ENCODE results near the gene CYFIP1.

Gene CYFIP1

DNA sequence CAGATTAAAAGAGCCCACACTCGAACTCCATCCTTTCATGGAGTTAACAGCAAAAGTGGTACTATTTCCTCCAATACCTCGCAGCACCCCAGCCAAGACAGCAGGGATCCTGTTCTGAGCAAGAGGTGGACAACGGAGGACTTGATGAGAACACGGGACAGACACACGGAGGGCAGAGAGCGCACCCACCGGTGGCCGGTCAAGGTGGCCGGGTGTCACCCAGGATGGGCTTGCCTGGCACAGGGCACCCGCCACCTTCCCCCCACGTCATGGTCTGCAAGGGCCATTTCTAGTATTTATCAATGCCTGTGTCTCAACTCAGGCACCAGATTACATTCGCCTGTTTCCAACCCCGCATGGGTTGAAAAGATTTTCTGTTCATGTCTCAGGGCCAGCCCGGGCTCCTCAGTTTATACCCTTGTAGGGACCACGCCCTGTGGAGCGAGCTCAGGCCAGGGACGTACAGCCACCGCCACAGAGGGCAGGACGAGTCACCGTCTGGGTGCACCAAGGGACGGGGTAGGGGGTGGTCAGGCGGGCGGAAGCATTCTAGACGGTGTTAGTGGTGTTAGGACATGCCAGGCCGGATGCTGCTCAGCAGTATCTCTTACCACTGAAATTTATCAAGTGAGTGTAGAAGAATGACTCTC, 64.2 kb downstream of the CYFIP1 start:
- no peak for FAIRE-seq

DNA sequence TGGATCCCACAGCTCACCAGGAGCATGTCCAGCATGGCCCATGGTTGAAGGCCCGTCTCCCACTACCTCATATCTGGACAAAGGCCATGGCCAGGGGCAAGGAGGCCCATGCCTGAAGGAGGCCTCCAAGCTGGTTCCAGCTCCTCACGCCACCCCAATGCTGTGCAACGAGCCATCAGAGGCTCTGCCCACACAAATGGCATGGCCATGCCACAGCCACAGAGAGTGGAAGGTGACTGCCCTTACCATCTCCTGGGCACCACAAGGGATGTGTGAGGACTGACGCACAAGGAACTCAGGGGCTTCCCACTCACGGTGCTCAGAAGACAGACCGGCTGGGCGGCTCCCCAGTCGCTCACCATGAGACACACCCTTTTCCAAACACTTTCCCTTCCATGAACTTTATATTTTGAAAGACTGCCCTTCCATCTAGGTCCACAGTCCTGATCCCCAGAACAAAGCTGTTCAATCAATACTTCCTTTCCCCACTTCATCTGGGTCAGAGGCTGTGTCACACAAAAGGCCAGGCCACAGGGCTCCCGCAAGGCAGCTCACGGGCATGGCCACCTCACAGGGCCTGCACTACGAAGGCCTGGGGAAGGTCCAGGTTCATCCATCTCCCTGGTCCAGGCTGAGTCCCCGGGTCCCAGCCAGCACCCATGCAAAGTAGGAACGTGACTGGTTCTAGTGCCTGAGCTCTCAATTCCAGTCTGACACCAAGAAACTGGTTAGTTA, 66.4 kb downstream of the CYFIP1 start:
- FAIRE-seq = no peak

DNA sequence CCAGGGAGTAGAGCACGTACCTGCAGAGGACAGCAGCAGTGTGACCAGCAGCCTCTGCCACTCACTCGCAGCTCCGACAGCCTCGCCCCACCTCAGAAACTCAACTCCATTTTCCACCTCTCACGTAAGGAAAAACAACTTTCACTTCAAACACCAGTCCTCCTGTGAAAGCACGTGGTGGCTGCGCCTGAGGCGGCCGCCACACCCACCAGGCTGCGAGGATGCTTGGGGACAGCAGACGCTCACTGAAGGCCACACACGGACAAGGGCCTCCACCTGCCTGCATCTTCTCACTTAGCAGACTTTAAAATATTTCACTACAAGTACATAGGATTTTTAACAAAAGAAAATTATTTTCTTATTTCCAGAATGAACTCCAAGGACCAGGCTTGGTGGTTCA, 67.9 kb downstream of the CYFIP1 start:
- no peak for FAIRE-seq

DNA sequence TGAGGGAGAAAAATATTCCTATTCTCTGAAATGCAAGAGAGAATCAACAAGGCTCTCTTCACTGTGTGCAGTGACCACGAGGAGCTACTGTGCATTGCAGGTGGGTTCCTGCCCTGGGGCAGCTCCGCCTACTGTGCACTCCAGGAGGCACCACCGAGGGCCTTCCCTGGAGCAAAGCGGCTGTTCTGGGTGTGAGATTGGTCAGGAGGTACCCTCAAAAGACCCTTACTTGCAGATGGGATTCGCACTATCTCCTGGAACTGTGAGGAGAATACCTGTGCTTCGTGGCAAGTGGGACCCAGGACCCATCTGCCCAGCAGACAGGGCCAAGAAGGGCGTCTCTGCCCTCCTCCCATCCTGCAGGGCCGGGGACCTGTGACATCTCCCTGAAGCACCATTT, 68.9 kb downstream of the CYFIP1 start:
- no peak for FAIRE-seq

DNA sequence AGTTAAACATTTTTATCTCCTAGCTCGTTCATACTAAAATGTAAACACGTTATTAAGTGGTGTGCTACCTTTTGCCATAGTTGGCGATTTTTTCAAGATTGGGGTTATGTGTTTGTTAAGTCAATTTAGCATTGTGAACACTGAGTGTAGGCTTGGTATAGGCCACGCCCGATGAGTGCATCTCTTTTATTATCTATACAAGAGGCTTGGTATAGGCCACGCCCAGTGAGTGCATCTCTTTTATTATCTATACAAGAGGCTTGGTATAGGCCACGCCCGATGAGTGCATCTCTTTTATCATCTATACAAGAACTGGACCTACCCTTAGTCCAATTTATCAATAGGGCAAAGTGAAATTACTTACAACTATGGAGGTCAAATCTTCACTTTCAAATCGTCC, 71.3 kb downstream of the CYFIP1 start:
- FAIRE-seq = no peak

DNA sequence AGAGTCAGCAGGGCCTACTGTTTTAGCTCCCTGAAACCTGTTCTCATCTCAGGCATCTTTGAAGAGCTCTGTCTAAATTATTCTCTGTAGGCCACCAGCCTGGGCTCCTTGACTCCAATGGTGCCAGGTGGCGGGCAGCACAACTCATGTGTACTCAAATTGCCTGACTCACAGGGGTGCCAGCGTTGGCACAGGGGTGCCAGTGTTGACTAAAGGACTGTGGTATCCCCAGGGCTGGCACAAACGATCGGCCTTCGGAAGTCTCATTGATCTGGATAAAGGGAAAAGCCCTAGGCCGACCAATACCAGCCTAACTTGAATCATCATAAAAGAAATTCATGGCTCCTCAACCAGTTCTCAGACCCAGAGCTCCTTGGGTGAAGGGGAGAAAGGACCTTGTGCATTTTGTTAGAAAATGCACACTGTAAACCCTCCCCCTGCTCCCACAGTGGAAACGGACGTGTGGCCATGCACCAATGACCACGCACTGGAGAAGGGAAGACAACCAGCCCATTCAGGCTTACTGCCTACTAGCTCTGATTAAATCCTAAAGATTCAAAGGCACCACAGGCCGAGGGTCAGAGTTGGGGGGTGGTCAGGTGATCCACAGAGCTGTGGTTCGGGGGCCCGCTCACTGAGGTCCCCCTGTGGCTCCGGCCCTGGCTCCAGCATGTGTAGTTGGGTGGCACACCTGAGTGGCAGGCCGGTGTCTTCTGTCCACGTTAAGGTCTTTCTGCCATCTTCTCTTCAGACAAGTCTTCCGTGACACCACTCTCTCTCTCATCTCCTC, 72.8 kb downstream of the CYFIP1 start:
- no peak for FAIRE-seq

DNA sequence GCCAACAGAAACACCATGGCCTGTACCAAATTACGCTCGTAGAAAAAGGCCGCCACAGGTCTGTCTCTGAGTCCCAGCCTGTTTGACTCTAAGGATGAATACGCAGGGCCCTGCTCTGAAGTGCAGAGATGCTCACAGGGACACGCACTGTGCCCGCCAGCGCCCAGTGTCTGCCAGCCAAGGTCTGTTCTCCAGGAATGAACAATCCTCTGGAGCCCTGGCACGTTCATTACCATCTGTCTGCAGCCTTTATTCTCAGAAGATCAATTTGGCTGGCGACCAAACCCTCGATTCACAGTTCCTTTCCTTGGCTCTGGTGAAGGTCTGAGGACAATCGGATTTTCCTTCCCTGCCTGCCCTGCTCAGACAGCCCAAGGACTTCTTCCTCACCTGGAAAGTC, 75.4 kb downstream of the CYFIP1 start:
- FAIRE-seq = no peak

DNA sequence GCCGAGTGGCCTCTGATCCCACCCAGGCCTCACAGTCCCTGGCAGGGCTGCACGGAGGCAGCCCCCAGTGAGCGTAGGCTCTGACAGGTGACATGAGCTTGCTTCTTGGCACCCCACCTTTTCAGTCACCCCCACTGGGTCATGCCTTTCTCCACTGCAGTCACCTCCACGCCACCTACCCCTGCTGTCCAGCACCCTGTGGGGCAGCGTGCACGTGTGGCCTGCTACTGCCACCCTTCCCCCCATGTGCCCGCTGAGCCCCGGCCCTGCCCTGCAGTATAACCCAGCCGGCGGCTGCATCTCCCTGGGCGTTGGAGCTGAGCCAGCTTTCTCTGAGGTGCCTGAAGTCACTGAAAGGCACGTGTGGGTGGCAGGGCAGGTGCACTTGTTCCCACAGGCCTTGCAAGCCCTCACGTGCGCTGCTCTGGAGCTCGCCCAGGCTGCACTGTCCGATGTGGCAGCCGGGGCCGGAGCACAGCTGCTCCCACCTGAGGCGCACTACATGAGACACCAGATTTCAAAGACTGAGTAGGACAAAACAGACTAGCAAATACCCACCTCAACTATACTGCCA, 76.1 kb downstream of the CYFIP1 start:
- FAIRE-seq = no peak

DNA sequence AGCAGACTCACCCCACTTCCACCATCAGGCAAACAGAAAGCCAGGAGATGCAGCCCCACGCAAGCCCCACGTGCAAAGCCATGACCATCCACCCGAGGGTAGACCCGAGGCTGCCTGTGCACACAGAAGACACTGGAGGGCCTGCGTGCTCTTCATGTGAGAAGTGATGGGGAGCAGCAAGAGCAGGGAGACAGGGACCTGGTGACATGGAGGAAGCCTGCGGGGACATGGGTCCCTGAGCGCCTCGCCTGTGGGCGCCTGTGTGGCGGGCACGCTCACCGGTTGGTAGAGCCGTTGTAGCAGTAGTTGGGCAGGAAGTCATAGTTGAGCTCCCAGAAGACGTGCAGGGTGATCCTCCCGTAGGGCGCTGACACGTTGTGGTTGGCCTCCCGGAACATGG, 76.7 kb downstream of the CYFIP1 start:
- no peak for FAIRE-seq

DNA sequence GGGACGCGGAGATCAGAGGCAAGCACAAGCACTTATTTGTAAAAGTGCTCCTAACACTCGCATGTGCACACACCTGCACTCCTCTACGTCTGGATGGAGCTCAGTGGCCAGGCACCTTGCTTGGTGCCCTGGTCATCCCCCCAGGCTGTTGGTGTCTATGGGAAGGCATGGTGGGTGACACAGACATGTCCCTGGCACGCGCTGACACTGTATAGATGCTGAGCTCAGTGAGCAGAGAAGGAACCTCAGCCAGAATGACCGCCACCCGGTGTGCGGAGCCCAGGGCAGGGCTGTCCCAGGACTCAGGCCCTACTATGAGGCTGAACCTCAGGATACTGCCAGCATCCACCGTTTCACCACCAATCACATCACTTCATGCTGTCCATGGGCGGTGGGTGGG, 77.2 kb downstream of the CYFIP1 start:
- FAIRE-seq = no peak

DNA sequence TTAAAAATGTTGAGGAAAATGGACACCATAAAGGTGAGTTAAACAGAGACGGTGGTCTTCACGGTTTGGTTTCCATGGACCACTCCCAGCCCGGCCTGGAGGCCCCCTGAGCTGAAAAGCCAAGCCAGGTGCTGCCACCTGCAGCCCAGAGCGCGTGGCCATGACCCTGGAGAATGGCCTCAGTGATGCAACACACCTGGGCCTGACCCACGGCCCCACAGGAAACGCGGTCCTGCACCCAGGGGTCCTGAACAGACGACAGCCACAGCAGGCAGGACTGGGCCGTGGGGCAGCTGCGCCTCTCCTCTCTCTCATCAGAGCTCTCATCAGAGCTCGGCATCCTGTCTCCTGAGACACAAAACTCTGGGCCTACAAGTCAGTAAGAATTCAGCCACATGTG, 77.6 kb downstream of the CYFIP1 start:
- FAIRE-seq = no peak

DNA sequence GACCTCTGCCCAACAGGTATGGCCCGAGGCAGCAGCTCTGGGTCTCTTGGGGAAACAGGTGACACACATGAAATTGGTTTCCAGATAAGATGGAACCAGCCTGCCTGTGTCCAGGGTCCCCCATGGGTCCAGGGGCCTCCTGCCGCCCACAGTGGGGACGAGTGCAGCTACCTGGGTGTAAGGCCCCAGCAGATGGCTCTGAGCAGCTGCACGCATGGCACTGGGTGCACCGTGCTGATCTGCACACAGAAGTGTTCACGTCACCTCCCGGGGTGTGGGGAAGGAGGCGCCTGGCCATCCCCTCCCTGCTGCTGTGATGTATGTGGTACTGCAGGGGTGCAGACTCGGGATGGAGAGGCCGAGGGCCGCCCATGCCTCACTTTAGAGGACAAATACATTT, 78.1 kb downstream of the CYFIP1 start:
- no peak for FAIRE-seq

DNA sequence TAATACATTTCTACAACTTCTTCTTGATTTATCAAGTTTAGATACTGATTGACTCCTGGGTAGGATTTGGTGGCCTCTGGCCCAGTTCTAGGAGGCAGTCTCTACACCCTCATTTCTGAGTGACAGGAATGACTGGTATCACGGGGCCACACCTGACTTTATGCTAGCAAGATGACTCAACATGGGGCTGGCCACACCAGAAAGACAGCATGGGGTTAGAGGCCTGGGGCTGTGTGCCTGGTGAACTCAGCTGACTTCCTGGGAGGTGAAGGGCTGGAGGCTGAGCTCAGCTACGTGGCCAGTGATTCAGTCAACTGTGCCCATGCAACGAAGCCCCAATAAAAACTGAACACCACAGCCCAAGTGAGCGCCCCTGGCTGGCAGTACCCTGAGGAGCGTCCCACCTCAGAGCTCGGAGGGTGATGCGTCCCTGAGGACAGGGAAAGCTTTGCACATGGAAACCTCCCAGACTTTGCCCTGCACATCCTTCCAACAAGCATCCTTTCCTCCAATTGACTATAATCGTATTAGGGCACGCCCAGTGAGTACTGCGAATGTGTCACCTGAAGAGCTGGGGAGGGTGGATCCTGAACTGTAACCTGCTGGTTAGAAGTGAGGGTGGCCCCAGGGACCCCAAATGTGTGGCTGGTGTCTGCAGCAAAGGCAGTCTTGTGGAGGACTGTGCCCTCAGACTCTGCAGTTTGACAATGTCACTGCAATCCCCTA, 84.5 kb downstream of the CYFIP1 start:
- no peak for FAIRE-seq

DNA sequence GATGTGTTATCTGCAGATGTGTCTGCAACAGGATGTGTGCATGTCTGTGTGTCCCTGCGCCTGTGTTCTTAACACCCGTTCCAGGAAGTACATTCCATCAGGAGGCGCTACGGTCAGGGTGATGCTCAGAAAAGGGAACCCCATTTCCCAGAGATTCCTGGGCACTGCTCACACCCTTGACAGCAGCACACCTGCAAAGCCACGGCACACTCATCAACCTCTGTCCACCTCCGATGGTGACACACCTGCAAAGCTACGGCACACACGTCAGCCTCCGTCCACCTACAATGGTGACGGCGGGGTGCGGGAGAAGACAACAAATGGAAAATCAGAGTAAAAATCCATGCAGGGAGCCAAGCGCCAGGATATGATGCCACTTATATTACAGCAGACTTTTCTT, 86.3 kb downstream of the CYFIP1 start:
- FAIRE-seq = no peak

DNA sequence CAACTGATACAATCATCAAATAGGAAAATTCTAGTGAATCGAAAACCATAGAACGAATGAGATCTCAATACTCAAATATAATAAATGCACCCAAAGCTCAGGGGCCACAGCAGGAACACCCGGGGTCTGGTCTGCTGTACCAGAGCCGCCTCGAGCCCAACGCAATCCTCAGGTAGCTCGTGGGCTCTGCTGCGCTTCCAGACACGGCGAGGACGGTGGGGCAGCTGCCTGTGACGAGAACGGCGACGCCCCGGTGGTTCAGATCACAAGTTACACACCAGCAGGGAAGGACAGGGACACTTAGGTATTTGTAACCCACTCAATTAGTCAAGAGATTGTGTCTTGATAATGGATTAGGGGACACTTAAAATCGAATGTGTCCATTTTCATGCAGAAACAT, 87.1 kb downstream of the CYFIP1 start:
- no peak for FAIRE-seq

DNA sequence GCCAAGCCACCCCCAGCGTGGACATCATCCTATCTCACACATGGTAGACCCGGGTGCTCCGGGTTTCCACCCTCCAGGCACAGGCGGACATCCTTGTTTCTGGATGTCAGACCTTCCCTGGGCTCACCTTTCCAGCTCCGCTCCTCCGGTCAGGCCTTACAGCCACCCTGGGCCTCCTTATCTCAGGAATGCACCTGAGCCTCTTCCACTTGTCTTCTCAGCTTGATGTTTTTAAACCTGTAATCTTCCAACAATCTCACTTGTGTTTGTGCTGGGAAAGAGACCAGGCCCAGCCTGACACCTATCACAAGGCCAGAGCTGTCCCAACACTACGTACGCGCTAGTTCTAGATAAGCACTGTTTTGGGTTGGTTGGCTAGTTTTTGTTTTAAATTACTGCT, 87.8 kb downstream of the CYFIP1 start:
- FAIRE-seq = no peak

DNA sequence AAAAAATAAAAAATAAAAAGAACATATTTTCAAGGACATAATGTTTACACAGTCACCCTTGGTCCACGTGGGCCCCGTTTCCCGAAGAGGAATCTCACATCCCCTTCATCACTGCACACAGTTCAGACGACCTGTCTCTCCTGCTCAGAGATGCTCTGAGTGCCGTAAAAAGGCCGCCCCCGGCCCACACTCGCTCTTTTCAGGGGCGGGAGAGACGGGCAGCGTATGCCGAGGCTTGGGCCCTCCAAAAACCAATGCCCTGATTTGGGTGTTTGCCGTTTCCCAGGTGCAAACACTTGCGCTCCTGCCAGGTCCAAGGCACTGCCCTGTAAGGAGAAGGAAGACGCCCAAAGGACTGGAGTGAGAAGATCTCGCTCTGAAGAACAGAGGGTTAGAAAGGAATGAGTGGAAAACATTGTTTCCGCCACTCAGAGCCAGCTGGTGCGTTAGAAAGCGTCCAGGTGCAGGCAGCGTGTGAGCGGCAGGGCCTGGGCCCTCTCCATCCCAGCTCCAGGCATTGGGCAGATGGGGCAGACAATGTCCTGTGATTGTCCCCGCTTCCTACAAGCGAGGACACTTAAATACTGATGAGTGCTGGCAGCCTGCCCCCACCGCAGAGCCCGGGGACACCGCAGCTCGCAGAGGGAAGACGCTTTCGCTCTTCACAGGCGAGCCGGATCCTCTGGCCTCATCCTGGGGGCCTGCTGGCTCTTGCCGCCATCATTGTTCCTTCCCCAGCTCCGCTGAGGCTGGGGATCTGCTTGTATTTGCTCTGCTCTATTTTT, 88.5 kb downstream of the CYFIP1 start:
- no peak for FAIRE-seq

DNA sequence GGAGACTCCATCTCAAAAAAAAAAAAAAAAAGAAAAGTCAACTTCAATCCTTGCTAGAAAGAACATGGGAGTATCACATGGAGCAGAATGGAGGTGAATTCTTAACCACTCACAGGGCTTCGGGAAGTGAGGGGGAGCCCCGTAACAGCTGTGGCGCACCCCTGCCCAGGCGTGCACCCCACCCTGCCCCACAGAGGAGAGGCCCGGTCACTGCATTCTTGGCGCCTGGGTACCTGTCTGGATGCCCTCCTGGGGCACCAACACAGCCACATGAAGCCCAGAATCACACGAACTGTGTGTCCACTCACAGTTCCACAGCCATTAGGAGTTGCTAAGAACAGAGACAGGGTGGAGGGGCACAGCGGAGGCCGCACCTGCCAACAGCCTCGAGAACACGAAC, 89.9 kb downstream of the CYFIP1 start:
- no peak for FAIRE-seq

DNA sequence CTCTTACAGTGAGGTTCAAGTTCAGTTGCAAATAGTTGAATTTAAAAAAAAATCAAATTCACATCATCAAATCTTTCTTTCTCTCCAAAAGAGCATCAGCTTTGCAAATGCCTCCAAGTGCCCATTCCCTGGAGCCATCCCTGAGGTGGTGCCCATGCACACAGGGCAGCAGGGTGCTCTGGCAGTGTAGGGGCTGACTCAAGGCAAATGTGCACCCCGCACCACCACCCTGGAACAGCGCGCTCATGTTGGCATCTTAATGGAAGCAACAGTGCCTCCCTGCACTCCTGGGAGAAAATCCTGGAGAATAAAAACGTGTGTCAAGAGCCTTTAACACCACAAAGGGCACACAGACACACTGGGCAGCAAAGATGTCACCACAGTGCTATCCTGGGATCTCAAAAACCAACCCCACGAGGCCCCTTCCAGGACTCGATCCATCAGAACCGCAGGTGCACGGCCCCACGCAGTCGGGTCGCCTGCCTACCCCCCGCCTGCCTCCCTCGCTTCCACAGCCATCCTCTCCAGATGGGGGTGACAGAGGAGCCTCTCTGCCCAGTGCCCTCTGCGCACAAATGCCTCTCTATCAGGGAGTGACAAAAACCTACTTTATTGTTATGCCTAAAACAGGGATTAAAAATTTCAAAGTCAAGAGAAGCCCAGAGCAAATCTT, 90.9 kb downstream of the CYFIP1 start:
- no peak for FAIRE-seq

DNA sequence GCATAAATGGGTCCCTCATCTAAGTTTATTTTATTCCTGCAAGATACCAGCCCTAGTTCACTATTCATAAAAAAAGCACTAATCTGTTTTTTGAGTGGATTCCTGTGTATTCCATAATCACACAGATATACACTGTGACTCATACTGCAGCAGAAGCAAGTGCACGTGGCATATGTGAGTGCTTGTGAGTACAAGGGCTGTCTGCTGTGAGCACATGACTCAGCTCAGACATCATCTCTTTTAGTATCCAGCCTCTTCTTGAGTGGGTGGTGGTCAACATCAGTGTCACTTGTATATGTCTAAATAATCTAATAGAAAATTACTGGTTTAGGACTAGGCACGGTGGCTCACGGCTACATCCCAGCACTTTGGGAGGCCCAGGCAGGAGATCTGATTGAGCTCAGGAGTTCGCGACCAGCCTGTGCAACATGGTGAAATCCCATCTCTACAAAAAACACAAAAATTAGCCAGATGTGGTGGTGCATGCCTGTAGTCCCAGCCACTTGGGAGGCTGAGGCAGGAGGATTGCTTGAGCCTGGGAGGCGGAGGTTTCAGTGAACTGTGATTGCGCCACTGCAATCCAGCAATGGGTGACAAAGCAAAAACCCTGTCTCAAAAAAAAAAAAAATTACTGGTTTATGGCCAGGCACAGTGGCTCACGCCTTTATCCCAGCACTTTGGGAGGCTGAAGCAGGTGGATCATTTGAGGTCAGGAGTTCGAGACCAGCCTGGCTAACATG, 91.9 kb downstream of the CYFIP1 start:
- FAIRE-seq = no peak

All from TTC549 (cell line).